Uterus (tissue), 2 donors: Measurements from ENCODE around the gene FAM89B.

Experiments used
- CTCF ChIP-seq, 4 experiments: fragments of 200-600 bp in 2 of 4; fragments of 450-650 bp in 2 of 4; sonication (generic) in 2 of 4; IDR thresholded peaks; one replicate each; pipeline ENCODE4 v1.5.1; 2016 to 2019; ENCODE audit warnings: antibody characterized with exemption in 4 of 4, mild to moderate bottlenecking in 2 of 4, moderate library complexity in 1 of 4
- POLR2A ChIP-seq, 2 donors: fragments of 450-650 bp; IDR thresholded peaks; one replicate each; pipeline ENCODE4 v1.6.1; 2016; ENCODE audit warnings: antibody characterized with exemption in 2 of 2, mild to moderate bottlenecking in 1 of 2, moderate library complexity in 1 of 2

- TF ChIP-seq CTCF (IDR thresholded peaks at IDR 0.05) (no peak), POLR2A (IDR thresholded peaks at IDR 0.05) (no peak)
Observed at GRCh38 chr11:65538915-65539743, 33.2 kb upstream of the FAM89B start.
